ENCODE measurements around the gene ACAD11. TPM values are rescaled to one million over a fixed set of nuclear protein-coding genes. Genes with fewer than 3 reads are reported as not detected.

ACAD11 gene
- total RNA-seq, 1 experiment from 2014 or later = 15.6 TPM

GRCh38 chr3:132638706-132639105 is 20.9 kb downstream of the ACAD11 start:
- no peak overlapping the region for H3K56ac ChIP-seq (ENCODE audit: insufficient read length, low read depth, low read length)
- no peak overlapping the region for H2BK20ac ChIP-seq (ENCODE audit: low read depth, low read length, poor library complexity, severe bottlenecking)
- no peak overlapping the region for H3K18ac ChIP-seq (ENCODE audit: insufficient read length, low read depth, low read length)
- no peak overlapping the region for H2BK5ac ChIP-seq (ENCODE audit: insufficient read length, low read length)
- no peak for DNase-seq
- Mint-ChIP-seq H3K4me1 (no peaks in the 10 kb centered on the region), H3K36me3 (ENCODE audit: insufficient read depth in 1 of 3, low read depth in 3 of 3) (peaks cover 0 to 8% (median 4%) of the 10 kb centered on the region in 3 experiments; a peak in 2 of 7 replicates), H3K9me3 (no peaks in the 10 kb centered on the region), H3K27me3 (ENCODE audit: low read depth) (no peaks in the 10 kb centered on the region), H3K27ac (no peak overlapping the region), H3K4me3 (no peak overlapping the region)
- H2BK120ac ChIP-seq (ENCODE audit: low read depth, low read length, poor library complexity, severe bottlenecking) = no peak overlapping the region
- no peak overlapping the region for H4K91ac ChIP-seq (ENCODE audit: insufficient read length, low read depth, low read length)
- H2BK12ac ChIP-seq (ENCODE audit: insufficient read length, low read depth, low read length) = no peak overlapping the region
- H3K23ac ChIP-seq (ENCODE audit: insufficient read length, low read depth, low read length) = no peak overlapping the region
- no peak overlapping the region for H4K8ac ChIP-seq (replicated peaks; ENCODE audit: insufficient read length, low read depth, low read length)
- no peaks in the 10 kb centered on the region for H3K4me1 ChIP-seq (ENCODE audit: insufficient read depth, low read length)
- no peaks in the 10 kb centered on the region for H3K23me2 ChIP-seq (ENCODE audit: insufficient read length, low read depth, low read length, poor library complexity, severe bottlenecking)
- H3K14ac ChIP-seq (ENCODE audit: insufficient read depth, low read length) = no peak overlapping the region
- H3K27ac ChIP-seq (ENCODE audit: insufficient read length, low read depth, low read length) = no peak overlapping the region
- H3K79me2 ChIP-seq (ENCODE audit: insufficient read depth, low read length) = no peaks in the 10 kb centered on the region
- H2AK5ac ChIP-seq (ENCODE audit: insufficient read length, low read length) = no peak overlapping the region
- H2BK15ac ChIP-seq (ENCODE audit: low read depth, low read length) = no peak overlapping the region
- no peak overlapping the region for H3K9ac ChIP-seq (ENCODE audit: extremely low read depth, insufficient read length, low read length)
- no peak overlapping the region for H2AFZ ChIP-seq (ENCODE audit: low read length)
- no peak overlapping the region for H3K4ac ChIP-seq (ENCODE audit: low read depth, low read length)
- no peaks in the 10 kb centered on the region for H4K20me1 ChIP-seq (ENCODE audit: control insufficient read depth, insufficient read depth, insufficient read length)
- H3K4me2 ChIP-seq (ENCODE audit: insufficient read depth, insufficient read length, low read length) = no peak overlapping the region
- no peaks in the 10 kb centered on the region for H3K27me3 ChIP-seq (ENCODE audit: insufficient read depth, low read length)
- TF ChIP-seq CTCF (conservative IDR thresholded peaks at IDR 0.05) = no peak
- H3T11ph ChIP-seq (ENCODE audit: low read length) = no peak overlapping the region
- H4K5ac ChIP-seq (ENCODE audit: insufficient read length, low read depth, low read length) = no peak overlapping the region
- no peaks in the 10 kb centered on the region for H3K79me1 ChIP-seq (ENCODE audit: insufficient read depth, low read depth, low read length, poor library complexity, severe bottlenecking)
- H3K9me3 ChIP-seq (ENCODE audit: control insufficient read depth, low read depth, low read length) = no peaks in the 10 kb centered on the region
